ENCODE results near the gene PPIP5K2.

- TF ChIP-seq POLR2AphosphoS5 (IDR thresholded peaks at IDR 0.05) (no peak), POLR2A (IDR thresholded peaks at IDR 0.05) (no peak), CTCF (IDR thresholded peaks at IDR 0.05) (no peak)
These were observed 21.1 kb upstream of the PPIP5K2 start for GRCh38 chr5:103098993-103099392.
